GM12878 (cell line): ENCODE data around the gene RNU6-9.
"Not testable (repeated sequence)": the region's sequence is repeated elsewhere in the genome, so short reads cannot be mapped to it uniquely, and the experiment has no call there.

Source experiments
- BCL11A ChIP-seq: IDR thresholded peaks from 2 replicates; pipeline ENCODE4 v1.6.1; 2011; ENCODE audit warnings: low read depth, low read length
- DPF2 ChIP-seq: fragments of 450-650 bp; IDR thresholded peaks from 2 replicates; pipeline ENCODE4 v1.6.1; 2017; ENCODE audit warnings: mild to moderate bottlenecking
- TF ChIP-seq, protein P1 (sequence below), 3 experiments: IDR thresholded peaks in 2 of 3; conservative IDR thresholded peaks in 1 of 3; 2 replicates each; pipeline ENCODE4 v1.5.1; 2011; ENCODE audit warnings: low read depth in 3 of 3, low read length in 3 of 3, mild to moderate bottlenecking in 3 of 3, control low read depth in 2 of 3, moderate library complexity in 2 of 3, inconsistent platforms in 1 of 3, mixed read lengths in 1 of 3; ENCODE audit not compliant: control insufficient read depth in 2 of 3, insufficient read depth in 1 of 3; ENCODE audit errors: extremely low read depth in 1 of 3

DNA sequence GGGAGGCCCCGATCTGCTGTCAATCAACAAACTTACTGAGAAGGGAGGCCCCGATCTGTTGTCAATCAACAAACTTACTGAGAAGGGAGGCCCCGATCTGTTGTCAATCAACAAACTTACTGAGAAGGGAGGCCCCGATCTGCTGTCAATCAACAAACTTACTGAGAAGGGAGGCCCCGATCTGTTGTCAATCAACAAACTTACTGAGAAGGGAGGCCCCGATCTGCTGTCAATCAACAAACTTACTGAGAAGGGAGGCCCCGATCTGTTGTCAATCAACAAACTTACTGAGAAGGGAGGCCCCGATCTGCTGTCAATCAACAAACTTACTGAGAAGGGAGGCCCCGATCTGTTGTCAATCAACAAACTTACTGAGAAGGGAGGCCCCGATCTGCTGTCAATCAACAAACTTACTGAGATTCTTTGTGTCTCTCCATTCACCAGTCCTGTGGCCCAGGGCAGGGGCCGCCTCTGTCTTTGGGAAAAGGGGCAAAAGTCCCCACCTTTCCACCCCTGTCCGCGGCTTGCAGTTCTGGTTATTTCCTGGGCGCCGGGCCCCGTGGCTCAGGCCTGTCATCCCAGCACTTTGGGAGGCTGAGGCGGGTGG, 39.6 kb upstream of the RNU6-9 start:
- TF ChIP-seq DPF2, BCL11A: not testable (repeated sequence)
- TF ChIP-seq, protein P1, sequence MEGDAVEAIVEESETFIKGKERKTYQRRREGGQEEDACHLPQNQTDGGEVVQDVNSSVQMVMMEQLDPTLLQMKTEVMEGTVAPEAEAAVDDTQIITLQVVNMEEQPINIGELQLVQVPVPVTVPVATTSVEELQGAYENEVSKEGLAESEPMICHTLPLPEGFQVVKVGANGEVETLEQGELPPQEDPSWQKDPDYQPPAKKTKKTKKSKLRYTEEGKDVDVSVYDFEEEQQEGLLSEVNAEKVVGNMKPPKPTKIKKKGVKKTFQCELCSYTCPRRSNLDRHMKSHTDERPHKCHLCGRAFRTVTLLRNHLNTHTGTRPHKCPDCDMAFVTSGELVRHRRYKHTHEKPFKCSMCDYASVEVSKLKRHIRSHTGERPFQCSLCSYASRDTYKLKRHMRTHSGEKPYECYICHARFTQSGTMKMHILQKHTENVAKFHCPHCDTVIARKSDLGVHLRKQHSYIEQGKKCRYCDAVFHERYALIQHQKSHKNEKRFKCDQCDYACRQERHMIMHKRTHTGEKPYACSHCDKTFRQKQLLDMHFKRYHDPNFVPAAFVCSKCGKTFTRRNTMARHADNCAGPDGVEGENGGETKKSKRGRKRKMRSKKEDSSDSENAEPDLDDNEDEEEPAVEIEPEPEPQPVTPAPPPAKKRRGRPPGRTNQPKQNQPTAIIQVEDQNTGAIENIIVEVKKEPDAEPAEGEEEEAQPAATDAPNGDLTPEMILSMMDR (IDR thresholded peaks at IDR 0.05 in 2 of 3, conservative IDR thresholded peaks at IDR 0.05 in 1 of 3; ENCODE audit: control insufficient read depth in 2 of 3, extremely low read depth in 1 of 3, insufficient read depth in 1 of 3, low read depth in 3 of 3, low read length in 3 of 3): not testable (repeated sequence)
